ENCODE results near the gene EFR3B.
"Not testable (repeated sequence)": the region's sequence is repeated elsewhere in the genome, so short reads cannot be mapped to it uniquely, and the experiment has no call there.

The EFR3B gene

GRCh38 chr2:25041928-25042320, at the start of gene EFR3B:
TSS of gene EFR3B (plus strand) at chr2:25042076. CDS start at chr2:25042313, 237 bp downstream.
- DNase-seq (ENCODE audit: low read depth in 2 of 2): peak; percentile 65 to 83

GRCh38 chr2:24993406-24994145, 48.3 kb upstream of the EFR3B start:
- DNase-seq (ENCODE audit: low read depth in 2 of 2): no peak

- no peak for DNase-seq (ENCODE audit: low read depth in 2 of 2)
Observed at GRCh38 chr2:24994146-24994724, 47.6 kb upstream of the EFR3B start.

GRCh38 chr2:24999097-24999496, 42.8 kb upstream of the EFR3B start:
- DNase-seq (ENCODE audit: low read depth in 2 of 2): not testable (repeated sequence)

GRCh38 chr2:25000036-25000435, 41.8 kb upstream of the EFR3B start:
- no peak for DNase-seq (ENCODE audit: low read depth in 2 of 2)

GRCh38 chr2:25000503-25001324, 41.2 kb upstream of the EFR3B start:
- DNase-seq (ENCODE audit: low read depth in 2 of 2): no peak

- no peak for DNase-seq (ENCODE audit: low read depth in 2 of 2)
Observed at GRCh38 chr2:25001325-25001637, 40.6 kb upstream of the EFR3B start.

GRCh38 chr2:25002066-25002465, 39.8 kb upstream of the EFR3B start:
- DNase-seq (ENCODE audit: low read depth in 2 of 2): no peak

GRCh38 chr2:25009954-25010353, 31.9 kb upstream of the EFR3B start:
- no peak for DNase-seq (ENCODE audit: low read depth in 2 of 2)

- DNase-seq (ENCODE audit: low read depth in 2 of 2): not testable (repeated sequence)
Observed at GRCh38 chr2:25011342-25011741, 30.5 kb upstream of the EFR3B start.

- no peak for DNase-seq (ENCODE audit: low read depth in 2 of 2)
Observed at GRCh38 chr2:25014631-25015030, 27.2 kb upstream of the EFR3B start.

- DNase-seq (ENCODE audit: low read depth in 2 of 2): no peak
Observed at GRCh38 chr2:25018681-25019080, 23.2 kb upstream of the EFR3B start.

- no peak for DNase-seq (ENCODE audit: low read depth in 2 of 2)
Observed at GRCh38 chr2:25021791-25022362, 20.0 kb upstream of the EFR3B start.

- DNase-seq (ENCODE audit: low read depth in 2 of 2): no peak
Observed at GRCh38 chr2:25023333-25023732, 18.5 kb upstream of the EFR3B start.

- no peak for DNase-seq (ENCODE audit: low read depth in 2 of 2)
Observed at GRCh38 chr2:25025229-25026007, 16.5 kb upstream of the EFR3B start.

- no peak for DNase-seq (ENCODE audit: low read depth in 2 of 2)
Observed at GRCh38 chr2:25026008-25026530, 15.8 kb upstream of the EFR3B start.

GRCh38 chr2:25029183-25029554, 12.7 kb upstream of the EFR3B start:
- DNase-seq (ENCODE audit: low read depth in 2 of 2): no peak

- no peak for DNase-seq (ENCODE audit: low read depth in 2 of 2)
Observed at GRCh38 chr2:25030702-25031101, 11.2 kb upstream of the EFR3B start.

- no peak for DNase-seq (ENCODE audit: low read depth in 2 of 2)
Observed at GRCh38 chr2:25032094-25032493, 9.8 kb upstream of the EFR3B start.

- DNase-seq (ENCODE audit: low read depth in 2 of 2): no peak
Observed at GRCh38 chr2:25032901-25033300, 9.0 kb upstream of the EFR3B start.

GRCh38 chr2:25034081-25034480, 7.8 kb upstream of the EFR3B start:
- no peak for DNase-seq (ENCODE audit: low read depth in 2 of 2)
